ENCODE results near the gene OR4D9.

GRCh38 chr11:59556917-59557348 lies 45.6 kb downstream of the OR4D9 start:
- TF ChIP-seq POLR2A (IDR thresholded peaks at IDR 0.05; ENCODE audit: low read depth, low read length) (no peak), POLR2AphosphoS5 (IDR thresholded peaks at IDR 0.05; ENCODE audit: low read depth, low read length) (no peak)

Data from GM12892 (cell line).